Left cardiac atrium (tissue), 2 donors: Measurements from ENCODE around the gene SELL. TPM values are rescaled to one million over a fixed set of nuclear protein-coding genes. Genes with fewer than 3 reads are reported as not detected.

Experiments
- total RNA-seq, 2 donors: library from RNA; stranded (reverse); fragmentation: NEBNext Ultra II Directional; extraction: Animal tissue kit (Norgen Biotek cat#: 25700); gene quantifications; one replicate each; pipeline ENCODE4 v1.2.1, GENCODE V29; 2021
- donor health status: DM: no; HTN: yes; CAD: no; lungs with severe emphysema.
- donor health status: DM: yes; HTN: yes; CAD: no.

Gene SELL
- total RNA-seq, 2 donors from 2014 or later: 3.0 to 4.7 TPM

Other genes starting within 250 kb of the SELL start
- gene SLC19A2, start 225.7 kb downstream of the SELL start, total RNA-seq: 10 to 100 TPM; 17.8 to 28.7 TPM
- 10 to 100 TPM; 17.8 to 20.9 TPM for gene F5, start 125.1 kb downstream of the SELL start, total RNA-seq
- gene SELP, start 81.5 kb downstream of the SELL start, total RNA-seq: 10 to 100 TPM; 12.4 to 22.5 TPM
- 1 to 10 TPM in 1 of 2 donors, under 1 TPM in 1; 0.59 to 3.6 TPM for gene SELE, start 22.5 kb upstream of the SELL start, total RNA-seq
- 1 to 10 TPM; 5.1 to 6.3 TPM for gene METTL18, start 83.3 kb upstream of the SELL start, total RNA-seq
- 1 to 10 TPM; 5.5 to 6.1 TPM for gene SCYL3, start 182.3 kb upstream of the SELL start, total RNA-seq